ENCODE measurements around the gene CYTIP.

GRCh38 chr2:157367704-157368103 is 76.2 kb downstream of the CYTIP start:
- no peak for TF ChIP-seq CTCF (IDR thresholded peaks at IDR 0.05; ENCODE audit: insufficient read depth, low read length, poor library complexity, severe bottlenecking)
- TF ChIP-seq EZH2phosphoT487 (conservative IDR thresholded peaks at IDR 0.05; ENCODE audit: low read length), result no peak
